Astrocyte (in vitro differentiated cells and primary cell): ENCODE results near the gene SLBP. TPM values are rescaled to one million over a fixed set of nuclear protein-coding genes. Genes with fewer than 3 reads are reported as not detected.

Source experiments
- DNase-seq: peaks from one replicate; pipeline ENCODE4 v3.0.0-alpha.2; 2010; ENCODE audit warnings: low read depth
- FAIRE-seq: peaks from 2 replicates; lab custom pipeline; 2011; peaks lifted over from hg19 to GRCh38; lab: Jason Lieb, UNC
- H2AFZ ChIP-seq: 2 replicates; pipeline ENCODE4 v1.6.0; 2012; ENCODE audit warnings: low read depth, low read length, inconsistent platforms
- H3K27ac ChIP-seq: 2 replicates; pipeline ENCODE4 v1.5.1; 2011; ENCODE audit warnings: low read depth, low read length, inconsistent platforms
- H3K27me3 ChIP-seq: 2 replicates; pipeline ENCODE4 v1.6.0; 2011; ENCODE audit warnings: low read length, inconsistent platforms; ENCODE audit not compliant: insufficient read depth
- H3K36me3 ChIP-seq: 2 replicates; pipeline ENCODE4 v1.5.1; 2011; ENCODE audit warnings: low read length, inconsistent platforms; ENCODE audit not compliant: insufficient read depth
- H3K4me1 ChIP-seq: 2 replicates; pipeline ENCODE4 v1.5.1; 2011; ENCODE audit warnings: low read length, inconsistent platforms; ENCODE audit not compliant: insufficient read depth
- H3K4me2 ChIP-seq: 2 replicates; pipeline ENCODE4 v1.6.0; 2012; ENCODE audit warnings: low read length, inconsistent platforms
- H3K4me3 ChIP-seq: 2 replicates; pipeline ENCODE4 v1.5.1; 2011; ENCODE audit warnings: low read depth, mild to moderate bottlenecking, low read length, inconsistent platforms; ENCODE audit not compliant: insufficient read depth
- H3K79me2 ChIP-seq: 2 replicates; pipeline ENCODE4 v1.6.0; 2012; ENCODE audit warnings: mild to moderate bottlenecking, low read length, inconsistent platforms; ENCODE audit not compliant: insufficient read depth
- H3K9ac ChIP-seq: 2 replicates; pipeline ENCODE4 v1.6.0; 2012; ENCODE audit warnings: mild to moderate bottlenecking, low read length, inconsistent platforms
- H3K9me3 ChIP-seq: 2 replicates; pipeline ENCODE4 v1.5.1; 2012; ENCODE audit warnings: low read depth, mild to moderate bottlenecking, low read length, inconsistent platforms; ENCODE audit not compliant: insufficient read depth
- H4K20me1 ChIP-seq: 2 replicates; pipeline ENCODE4 v1.6.0; 2012; ENCODE audit warnings: low read length, inconsistent platforms; ENCODE audit not compliant: insufficient read depth
- H3K27ac Mint-ChIP-seq: one replicate; pipeline ENCODE4 v1.8.0; 2021; ENCODE audit warnings: mild to moderate bottlenecking, mixed read lengths; ENCODE audit not compliant: unreplicated experiment
- H3K27me3 Mint-ChIP-seq: one replicate; pipeline ENCODE4 v1.8.0; 2021; ENCODE audit warnings: low read depth, mixed read lengths; ENCODE audit not compliant: unreplicated experiment
- H3K36me3 Mint-ChIP-seq: one replicate; pipeline ENCODE4 v1.8.0; 2021; ENCODE audit warnings: low read depth, mixed read lengths; ENCODE audit not compliant: unreplicated experiment
- H3K4me1 Mint-ChIP-seq: one replicate; pipeline ENCODE4 v1.8.0; 2021; ENCODE audit warnings: low read depth, mixed read lengths; ENCODE audit not compliant: unreplicated experiment
- H3K4me3 Mint-ChIP-seq: one replicate; pipeline ENCODE4 v1.8.0; 2021; ENCODE audit warnings: mild to moderate bottlenecking, moderate library complexity, mixed read lengths; ENCODE audit not compliant: unreplicated experiment
- H3K9me3 Mint-ChIP-seq: one replicate; pipeline ENCODE4 v1.8.0; 2021; ENCODE audit warnings: mild to moderate bottlenecking, mixed read lengths; ENCODE audit not compliant: unreplicated experiment
- EZH2 ChIP-seq: IDR thresholded peaks from 2 replicates; pipeline ENCODE4 v1.6.1; 2012; ENCODE audit warnings: mild to moderate bottlenecking, low read length, inconsistent platforms; ENCODE audit not compliant: insufficient read depth
- total RNA-seq: library from RNA; stranded (reverse); gene quantifications from 2 replicates; pipeline ENCODE4 v1.2.1, GENCODE V29; 2021
- TF ChIP-seq, protein P1 (sequence below): IDR thresholded peaks from 2 replicates; pipeline ENCODE4 v1.5.1; 2011; ENCODE audit warnings: low read depth, mild to moderate bottlenecking, inconsistent platforms, low read length, moderate library complexity; ENCODE audit not compliant: insufficient read depth

SLBP gene
- total RNA-seq, 1 donor from 2014 or later = 44.5 TPM

DNA sequence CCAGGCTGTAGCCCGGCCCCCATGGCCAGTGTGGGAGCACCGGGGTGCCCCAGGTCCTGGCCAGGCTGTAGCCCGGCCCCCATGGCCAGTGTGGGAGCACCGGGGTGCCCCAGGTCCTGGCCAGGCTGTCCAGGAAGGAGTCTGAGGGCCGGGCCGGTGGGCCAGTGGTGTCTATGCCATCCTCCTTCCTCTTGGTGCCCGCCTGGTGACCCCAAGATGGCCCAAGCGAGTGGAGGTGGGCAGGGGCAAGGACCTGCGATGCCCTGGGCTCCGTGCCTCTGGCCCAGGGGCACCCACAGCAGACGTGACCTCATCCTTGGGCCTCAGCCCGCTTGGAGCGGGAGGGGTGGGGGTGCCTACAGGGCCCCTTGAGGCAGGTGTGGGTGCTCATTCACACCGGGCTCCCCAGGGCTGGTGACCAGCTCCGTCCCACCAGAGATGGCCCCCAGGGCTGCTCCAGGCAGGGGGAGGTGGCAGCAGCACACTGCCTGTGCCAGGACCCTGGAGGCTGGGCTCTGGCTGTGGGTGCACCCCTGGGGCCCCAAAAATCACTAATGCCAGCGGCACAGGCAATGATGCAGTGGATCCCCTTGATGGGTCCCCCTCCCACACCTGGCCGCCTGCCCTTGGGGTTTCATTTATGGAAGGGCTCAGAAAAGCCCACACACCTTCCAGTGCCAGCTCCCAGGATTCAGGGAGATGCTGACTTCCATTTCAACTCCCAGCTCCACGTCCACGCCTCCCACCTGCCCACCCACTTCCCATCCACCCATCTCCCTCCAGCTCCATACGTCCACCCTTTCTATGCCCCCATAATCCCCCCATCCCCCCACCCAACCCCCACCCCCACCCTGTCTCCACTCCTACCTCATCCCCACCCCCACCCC is 45.0 kb upstream of the SLBP start:
- no peaks in the 10 kb centered on the region for H3K36me3 Mint-ChIP-seq
- Histone ChIP-seq H3K4me1 (no peaks in the 10 kb centered on the region), H3K27ac (no peak overlapping the region), H3K4me2 (no peak overlapping the region), H3K79me2 (no peaks in the 10 kb centered on the region), H3K36me3 (no peaks in the 10 kb centered on the region), H3K9ac (no peak overlapping the region), H2AFZ (no peak overlapping the region), H3K27me3 (no peaks in the 10 kb centered on the region), H4K20me1 (no peaks in the 10 kb centered on the region), H3K4me3 (no peak overlapping the region), H3K9me3 (no peaks in the 10 kb centered on the region)
- H3K4me3 Mint-ChIP-seq = no peak overlapping the region
- no peak for DNase-seq
- H3K9me3 Mint-ChIP-seq = no peaks in the 10 kb centered on the region
- no peak for TF ChIP-seq EZH2
- TF ChIP-seq, protein P1, sequence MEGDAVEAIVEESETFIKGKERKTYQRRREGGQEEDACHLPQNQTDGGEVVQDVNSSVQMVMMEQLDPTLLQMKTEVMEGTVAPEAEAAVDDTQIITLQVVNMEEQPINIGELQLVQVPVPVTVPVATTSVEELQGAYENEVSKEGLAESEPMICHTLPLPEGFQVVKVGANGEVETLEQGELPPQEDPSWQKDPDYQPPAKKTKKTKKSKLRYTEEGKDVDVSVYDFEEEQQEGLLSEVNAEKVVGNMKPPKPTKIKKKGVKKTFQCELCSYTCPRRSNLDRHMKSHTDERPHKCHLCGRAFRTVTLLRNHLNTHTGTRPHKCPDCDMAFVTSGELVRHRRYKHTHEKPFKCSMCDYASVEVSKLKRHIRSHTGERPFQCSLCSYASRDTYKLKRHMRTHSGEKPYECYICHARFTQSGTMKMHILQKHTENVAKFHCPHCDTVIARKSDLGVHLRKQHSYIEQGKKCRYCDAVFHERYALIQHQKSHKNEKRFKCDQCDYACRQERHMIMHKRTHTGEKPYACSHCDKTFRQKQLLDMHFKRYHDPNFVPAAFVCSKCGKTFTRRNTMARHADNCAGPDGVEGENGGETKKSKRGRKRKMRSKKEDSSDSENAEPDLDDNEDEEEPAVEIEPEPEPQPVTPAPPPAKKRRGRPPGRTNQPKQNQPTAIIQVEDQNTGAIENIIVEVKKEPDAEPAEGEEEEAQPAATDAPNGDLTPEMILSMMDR = no peak
- H3K27me3 Mint-ChIP-seq = peaks cover 3% of the 10 kb centered on the region
- no peak overlapping the region for H3K27ac Mint-ChIP-seq
- no peaks in the 10 kb centered on the region for H3K4me1 Mint-ChIP-seq
- no peak for FAIRE-seq

DNA sequence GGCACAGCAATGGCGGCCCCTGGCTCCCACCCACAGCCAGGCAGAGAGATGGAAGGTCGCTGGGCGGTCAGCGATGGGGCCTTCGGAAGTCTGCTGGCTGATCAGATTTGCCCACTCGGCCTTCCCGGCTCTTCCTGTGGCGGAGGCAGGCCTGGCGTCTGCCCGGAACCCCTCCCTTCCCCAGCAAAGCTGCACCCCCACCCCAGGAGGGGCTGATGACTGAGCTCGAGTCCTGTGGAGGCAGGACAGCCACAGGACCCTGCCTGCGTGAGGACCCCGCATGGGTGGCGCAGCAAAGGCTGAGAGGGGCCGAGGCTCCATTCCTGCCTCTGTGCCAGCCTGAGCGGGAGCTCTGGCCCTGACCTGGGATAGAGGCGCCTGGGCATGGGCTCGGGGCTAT is 44.0 kb upstream of the SLBP start:
- TF ChIP-seq EZH2 = no peak
- TF ChIP-seq, protein P1 = no peak
- H3K4me1 Mint-ChIP-seq = no peaks in the 10 kb centered on the region
- peaks cover 3% of the 10 kb centered on the region for H3K27me3 Mint-ChIP-seq
- DNase-seq = no peak
- no peaks in the 10 kb centered on the region for H3K9me3 Mint-ChIP-seq
- H3K4me3 Mint-ChIP-seq = no peak overlapping the region
- Histone ChIP-seq H3K27ac (no peak overlapping the region), H2AFZ (no peak overlapping the region), H4K20me1 (no peaks in the 10 kb centered on the region), H3K4me2 (no peak overlapping the region), H3K4me3 (no peak overlapping the region), H3K36me3 (no peaks in the 10 kb centered on the region), H3K9me3 (no peaks in the 10 kb centered on the region), H3K4me1 (no peaks in the 10 kb centered on the region), H3K9ac (no peak overlapping the region), H3K27me3 (no peaks in the 10 kb centered on the region), H3K79me2 (no peaks in the 10 kb centered on the region)
- no peak overlapping the region for H3K27ac Mint-ChIP-seq
- no peak for FAIRE-seq
- no peaks in the 10 kb centered on the region for H3K36me3 Mint-ChIP-seq

DNA sequence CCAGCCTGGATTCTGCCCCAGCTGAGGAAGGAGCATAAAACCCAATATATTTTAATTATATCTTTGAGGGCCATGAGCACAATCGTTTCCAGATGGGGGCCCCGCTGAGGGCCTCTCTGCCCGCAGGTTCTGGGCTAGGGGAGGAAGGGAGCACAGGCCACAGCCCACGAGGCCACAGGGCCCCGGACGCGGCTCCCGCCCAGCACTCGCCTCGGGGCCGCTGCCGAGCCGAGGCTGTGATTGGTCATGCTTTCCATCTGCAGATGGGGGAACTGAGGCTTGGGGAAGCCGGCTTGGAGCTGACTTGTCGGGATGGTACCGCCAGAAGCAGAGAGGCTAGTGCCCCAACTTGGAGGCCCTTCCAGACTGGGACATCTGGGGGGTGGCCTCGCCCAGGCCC is 43.2 kb upstream of the SLBP start:
- FAIRE-seq = no peak
- no peaks in the 10 kb centered on the region for H3K9me3 ChIP-seq
- H3K4me3 Mint-ChIP-seq = no peak overlapping the region
- no peaks in the 10 kb centered on the region for H3K79me2 ChIP-seq
- H3K36me3 Mint-ChIP-seq = no peaks in the 10 kb centered on the region
- H3K4me3 ChIP-seq = no peak overlapping the region
- H3K4me2 ChIP-seq = no peak overlapping the region
- H3K9ac ChIP-seq = no peak overlapping the region
- H3K9me3 Mint-ChIP-seq = no peaks in the 10 kb centered on the region
- peaks cover 3% of the 10 kb centered on the region for H3K27me3 Mint-ChIP-seq
- H3K36me3 ChIP-seq = no peaks in the 10 kb centered on the region
- no peak overlapping the region for H3K27ac ChIP-seq
- DNase-seq = no peak
- H3K4me1 ChIP-seq = no peaks in the 10 kb centered on the region
- no peaks in the 10 kb centered on the region for H4K20me1 ChIP-seq
- H3K27me3 ChIP-seq = no peaks in the 10 kb centered on the region
- no peaks in the 10 kb centered on the region for H3K4me1 Mint-ChIP-seq
- H2AFZ ChIP-seq = no peak overlapping the region
- TF ChIP-seq, protein P1 = no peak
- TF ChIP-seq EZH2 = no peak
- H3K27ac Mint-ChIP-seq = no peak overlapping the region
